Calu3 (cell line): ENCODE results near the gene CD34. TPM values are rescaled to one million over a fixed set of nuclear protein-coding genes. Genes with fewer than 3 reads are reported as not detected.

Experiments used
- BruUV-seq: library from RNA; stranded (reverse); fragments of 400-500 nt; replicated peaks from 2 replicates; lab custom pipeline; 2021; lab: Mats Ljungman, UMichigan
- CTCF ChIA-PET: fragments of 300-600 bp; sonication (Branson Sonifier 250); formaldehyde crosslinking; loops from one replicate; lab custom pipeline; 2022; ENCODE audit warnings: antibody characterized with exemption; lab: Charles Lee
- DNase-seq: peaks from one replicate; pipeline ENCODE4 v3.0.0; 2022
- H3K27ac Mint-ChIP-seq: one replicate; pipeline ENCODE4 v1.8.0; 2022; ENCODE audit warnings: mixed read lengths; ENCODE audit not compliant: unreplicated experiment
- H3K27me3 Mint-ChIP-seq: one replicate; pipeline ENCODE4 v1.8.0; 2022; ENCODE audit warnings: mixed read lengths; ENCODE audit not compliant: unreplicated experiment
- H3K36me3 Mint-ChIP-seq: one replicate; pipeline ENCODE4 v1.8.0; 2022; ENCODE audit warnings: mild to moderate bottlenecking, moderate library complexity, mixed read lengths; ENCODE audit not compliant: insufficient read depth, unreplicated experiment
- H3K4me1 Mint-ChIP-seq: one replicate; pipeline ENCODE4 v1.8.0; 2022; ENCODE audit warnings: mild to moderate bottlenecking, low read depth, mixed read lengths; ENCODE audit not compliant: unreplicated experiment
- H3K4me3 Mint-ChIP-seq: one replicate; pipeline ENCODE4 v1.8.0; 2022; ENCODE audit warnings: mild to moderate bottlenecking, low read depth, moderate library complexity, mixed read lengths; ENCODE audit not compliant: unreplicated experiment
- H3K9me3 Mint-ChIP-seq: one replicate; pipeline ENCODE4 v1.8.0; 2022; ENCODE audit warnings: low read depth, mixed read lengths; ENCODE audit not compliant: unreplicated experiment
- intact Hi-C: fragments of 100-400 bp; cut with micrococcal nuclease; formaldehyde crosslinking; loops from one replicate; pipeline ENCODE4 v1.10.0; 2022; ENCODE audit not compliant: unreplicated experiment
- total RNA-seq: library from RNA; stranded (reverse); gene quantifications from 2 replicates; pipeline ENCODE4 v1.2.3, GENCODE V29; 2022
- TF ChIP-seq, protein P1 (sequence below): fragments of 200-600 bp; IDR thresholded peaks from one replicate; pipeline ENCODE4 v1.8.0; 2022; ENCODE audit warnings: antibody characterized with exemption; ENCODE audit not compliant: unreplicated experiment

The CD34 gene
- total RNA-seq, 1 experiment from 2014 or later, result 0.24 TPM

DNA sequence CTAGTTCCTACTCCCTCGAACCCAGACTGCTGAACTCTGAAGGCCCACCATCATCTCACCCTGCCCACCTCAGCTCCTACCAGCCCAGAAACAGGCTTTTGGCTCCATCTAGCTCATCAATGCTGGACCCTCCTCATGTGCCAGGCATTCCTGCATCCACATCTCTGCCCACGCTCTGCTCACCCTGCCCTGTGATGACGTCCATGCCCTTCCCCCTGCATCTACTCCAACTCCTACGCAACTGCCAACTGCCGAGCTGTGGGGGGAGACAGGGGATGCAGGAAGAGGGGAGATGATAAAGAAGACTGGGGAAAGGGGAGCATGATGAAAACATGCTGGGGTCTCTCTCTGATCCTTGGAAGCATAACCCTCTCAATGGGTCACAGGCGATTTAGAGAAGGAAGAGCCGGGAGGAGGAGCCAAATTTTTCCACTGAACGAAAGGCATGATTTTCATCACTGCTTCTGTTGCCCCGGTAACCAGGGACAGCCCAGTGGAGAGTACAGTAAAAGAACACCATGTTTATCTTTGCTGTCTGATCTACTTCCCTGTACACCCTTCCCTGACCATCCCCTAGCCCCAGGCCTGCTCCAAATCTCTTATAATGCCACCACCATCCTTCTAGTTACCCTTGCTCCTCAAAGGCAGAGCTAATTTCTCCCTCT lies 44.3 kb downstream of the CD34 start:
- no peak for DNase-seq
- CTCF ChIA-PET, result interaction anchor here (3.3 kb wide), 1 partner anchor 43 kb away, joined by 25 read pairs; no protein-coding TSS in a partner anchor
- TF ChIP-seq, protein P1, sequence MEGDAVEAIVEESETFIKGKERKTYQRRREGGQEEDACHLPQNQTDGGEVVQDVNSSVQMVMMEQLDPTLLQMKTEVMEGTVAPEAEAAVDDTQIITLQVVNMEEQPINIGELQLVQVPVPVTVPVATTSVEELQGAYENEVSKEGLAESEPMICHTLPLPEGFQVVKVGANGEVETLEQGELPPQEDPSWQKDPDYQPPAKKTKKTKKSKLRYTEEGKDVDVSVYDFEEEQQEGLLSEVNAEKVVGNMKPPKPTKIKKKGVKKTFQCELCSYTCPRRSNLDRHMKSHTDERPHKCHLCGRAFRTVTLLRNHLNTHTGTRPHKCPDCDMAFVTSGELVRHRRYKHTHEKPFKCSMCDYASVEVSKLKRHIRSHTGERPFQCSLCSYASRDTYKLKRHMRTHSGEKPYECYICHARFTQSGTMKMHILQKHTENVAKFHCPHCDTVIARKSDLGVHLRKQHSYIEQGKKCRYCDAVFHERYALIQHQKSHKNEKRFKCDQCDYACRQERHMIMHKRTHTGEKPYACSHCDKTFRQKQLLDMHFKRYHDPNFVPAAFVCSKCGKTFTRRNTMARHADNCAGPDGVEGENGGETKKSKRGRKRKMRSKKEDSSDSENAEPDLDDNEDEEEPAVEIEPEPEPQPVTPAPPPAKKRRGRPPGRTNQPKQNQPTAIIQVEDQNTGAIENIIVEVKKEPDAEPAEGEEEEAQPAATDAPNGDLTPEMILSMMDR, result no peak
- Mint-ChIP-seq H3K27me3 (no peaks in the 10 kb centered on the region), H3K4me1 (peaks cover 27% of the 10 kb centered on the region), H3K36me3 (peaks cover 14% of the 10 kb centered on the region), H3K27ac (no peak overlapping the region), H3K4me3 (no peak overlapping the region), H3K9me3 (no peaks in the 10 kb centered on the region)
- BruUV-seq, result no TSS peak
- intact Hi-C loops, result no loop called here

DNA sequence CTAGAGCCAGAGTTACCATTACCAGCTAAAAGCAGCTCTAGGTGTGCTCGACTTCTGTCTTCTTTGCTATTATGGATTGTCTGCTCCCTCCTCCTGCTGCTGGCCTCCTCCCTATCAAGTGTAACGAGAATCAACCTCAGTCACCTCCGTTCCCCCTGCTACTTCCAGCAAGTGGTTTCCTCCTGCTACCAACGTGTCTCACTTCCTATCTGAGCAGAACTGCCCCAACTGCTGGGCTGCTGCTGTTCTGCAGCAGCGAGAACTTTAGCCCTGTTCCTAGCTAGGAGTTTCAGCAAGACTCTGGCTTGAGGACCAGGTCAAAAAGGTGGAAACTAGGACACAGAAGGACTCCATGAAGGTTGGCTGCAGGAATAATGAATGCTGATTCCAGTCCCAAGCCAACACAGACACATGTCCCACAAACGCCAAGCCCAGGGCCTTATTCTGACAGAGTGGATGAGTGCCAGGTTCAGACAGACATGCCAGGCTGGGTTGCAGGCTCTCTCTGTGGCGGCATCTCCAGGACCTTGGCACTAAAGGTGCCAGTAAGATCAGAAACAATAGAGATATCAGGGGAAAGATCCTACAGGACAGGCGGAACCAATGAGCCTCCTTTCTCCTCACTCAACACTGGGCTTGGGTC lies 46.9 kb downstream of the CD34 start:
- DNase-seq, result no peak
- no peaks in the 10 kb centered on the region for H3K9me3 Mint-ChIP-seq
- H3K36me3 Mint-ChIP-seq, result peaks cover 8% of the 10 kb centered on the region
- TF ChIP-seq, protein P1, result no peak
- CTCF ChIA-PET, result interaction anchor here (0.6 kb wide), 1 partner anchor 1087 kb away, joined by 3 read pairs; no protein-coding TSS in a partner anchor
- peaks cover 17% of the 10 kb centered on the region for H3K4me1 Mint-ChIP-seq
- intact Hi-C loops, result no loop called here
- BruUV-seq, result no TSS peak
- no peak overlapping the region for H3K27ac Mint-ChIP-seq
- no peak overlapping the region for H3K4me3 Mint-ChIP-seq
- no peaks in the 10 kb centered on the region for H3K27me3 Mint-ChIP-seq

DNA sequence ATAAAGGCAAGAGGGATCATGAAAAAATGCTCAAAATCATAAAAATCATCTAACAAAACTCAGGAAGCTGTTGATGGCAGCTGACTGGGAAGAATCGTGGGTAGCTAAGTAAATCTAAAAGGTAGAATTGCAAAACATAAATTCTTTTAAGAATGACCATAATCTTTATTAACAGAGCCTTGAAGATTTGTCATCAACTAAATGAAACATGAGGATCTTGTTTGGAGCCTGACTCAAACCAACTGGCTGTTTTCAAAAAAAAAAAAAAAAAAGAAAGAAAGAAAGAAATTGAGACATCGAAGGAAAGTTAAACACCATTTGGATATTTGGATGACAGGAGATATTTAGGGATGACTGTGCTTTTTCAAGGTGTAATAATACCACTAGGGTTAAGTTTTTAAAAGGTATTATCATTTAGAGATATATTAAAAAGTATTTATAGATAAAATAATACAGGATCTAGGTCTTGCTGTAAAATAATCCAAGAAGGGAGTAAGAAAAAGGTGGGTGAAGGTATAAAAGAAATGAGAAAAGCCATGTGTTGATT lies 48.6 kb downstream of the CD34 start:
- no peak overlapping the region for H3K27ac Mint-ChIP-seq
- H3K9me3 Mint-ChIP-seq, result no peaks in the 10 kb centered on the region
- BruUV-seq, result no TSS peak
- no peaks in the 10 kb centered on the region for H3K27me3 Mint-ChIP-seq
- DNase-seq, result no peak
- TF ChIP-seq, protein P1, result no peak
- CTCF ChIA-PET, result no interaction called here
- H3K36me3 Mint-ChIP-seq, result no peaks in the 10 kb centered on the region
- intact Hi-C loops, result no loop called here
- H3K4me1 Mint-ChIP-seq, result peaks cover 10% of the 10 kb centered on the region
- H3K4me3 Mint-ChIP-seq, result no peak overlapping the region

DNA sequence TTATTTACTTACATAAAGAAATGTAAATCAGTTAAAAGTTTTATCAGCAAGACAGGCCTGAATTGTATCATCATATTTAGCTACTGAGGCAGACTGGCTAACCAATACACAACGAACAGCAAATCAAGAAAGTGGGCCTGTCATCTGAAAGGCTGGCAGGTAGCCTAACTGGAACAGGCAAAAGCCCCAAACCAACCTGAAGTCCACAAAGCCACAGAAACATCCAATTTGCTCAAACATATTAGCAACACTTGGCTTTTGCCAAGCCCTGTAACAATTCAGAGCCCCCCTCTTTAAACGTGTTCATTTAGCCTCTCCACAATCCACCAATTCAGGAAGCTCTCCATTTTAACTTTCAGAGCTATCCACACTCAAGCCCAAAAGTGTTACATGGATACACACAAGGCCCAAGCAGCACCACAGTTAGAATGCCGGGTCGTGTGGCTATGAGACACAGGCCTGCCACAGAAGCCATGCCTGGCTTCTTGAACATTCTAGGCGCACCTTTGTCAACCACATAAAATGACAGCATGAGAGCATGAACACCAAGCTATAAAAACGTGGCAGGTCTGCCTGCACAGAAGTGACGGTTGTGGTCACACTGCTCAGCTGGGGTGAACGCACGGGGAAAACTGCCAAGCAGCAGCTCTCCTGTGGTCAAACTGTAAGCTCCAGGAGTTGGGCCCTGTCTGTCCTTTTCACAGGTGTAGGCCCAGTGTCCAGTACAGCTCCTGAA lies 49.3 kb downstream of the CD34 start:
- DNase-seq, result no peak
- Mint-ChIP-seq H3K27ac (no peak overlapping the region), H3K9me3 (no peaks in the 10 kb centered on the region), H3K4me3 (no peak overlapping the region), H3K36me3 (no peaks in the 10 kb centered on the region), H3K27me3 (no peaks in the 10 kb centered on the region), H3K4me1 (peaks cover 10% of the 10 kb centered on the region)
- CTCF ChIA-PET, result no interaction called here
- BruUV-seq, result no TSS peak
- TF ChIP-seq, protein P1, result no peak
- intact Hi-C loops, result no loop called here
